H1 (cell line): ENCODE results near the gene TCF7L1. TPM values are rescaled to one million over a fixed set of nuclear protein-coding genes. Genes with fewer than 3 reads are reported as not detected.

Experiments used
- CTCF ChIA-PET: fragments of 300-600 bp; sonication (Branson Sonifier 250); formaldehyde crosslinking; loops from one replicate; lab custom pipeline; 2021; ENCODE audit not compliant: partially characterized antibody; lab: Charles Lee
- POLR2A ChIA-PET: fragments of 300-600 bp; sonication (Branson Sonifier 250); formaldehyde crosslinking; loops from one replicate; lab custom pipeline; 2021; ENCODE audit warnings: inconsistent platforms; ENCODE audit not compliant: partially characterized antibody; lab: Charles Lee
- DNase-seq, 2 experiments: peaks; one replicate each; pipeline versions ENCODE4 v3.0.0 to v3.0.0-alpha.2; 2010 to 2022; ENCODE audit warnings: low spot score in 2 of 2, low read depth in 1 of 2, mixed read lengths in 1 of 2
- FAIRE-seq: peaks from 2 replicates; lab custom pipeline; 2011; peaks lifted over from hg19 to GRCh38; lab: Jason Lieb, UNC
- H2AFZ ChIP-seq: 2 replicates; pipeline ENCODE4 v1.8.1; 2012; ENCODE audit warnings: low read length, inconsistent platforms
- H2AK5ac ChIP-seq: 2 replicates; pipeline ENCODE4 v1.6.1; 2013; ENCODE audit warnings: low read depth, low read length
- H2BK120ac ChIP-seq: replicated peaks from 2 replicates; pipeline ENCODE3; 2013; ENCODE audit warnings: low read depth, low read length, inconsistent platforms
- H2BK12ac ChIP-seq: 2 replicates; pipeline ENCODE4 v1.6.1; 2013; ENCODE audit warnings: low read depth, low read length
- H2BK15ac ChIP-seq: 2 replicates; pipeline ENCODE4 v1.6.1; 2013; ENCODE audit warnings: low read length
- H2BK20ac ChIP-seq: 2 replicates; pipeline ENCODE4 v1.6.1; 2013; ENCODE audit warnings: low read length
- H2BK5ac ChIP-seq: 2 replicates; pipeline ENCODE4 v1.6.1; 2013; ENCODE audit warnings: low read depth, low read length
- H3K14ac ChIP-seq: 2 replicates; pipeline ENCODE4 v1.6.1; 2013; ENCODE audit warnings: inconsistent platforms; ENCODE audit not compliant: insufficient read length
- H3K18ac ChIP-seq: 2 replicates; pipeline ENCODE4 v1.6.1; 2013; ENCODE audit warnings: low read length; ENCODE audit errors: extremely low read depth
- H3K23ac ChIP-seq: 2 replicates; pipeline ENCODE4 v1.6.1; 2013; ENCODE audit warnings: inconsistent platforms; ENCODE audit not compliant: insufficient read length
- H3K23me2 ChIP-seq: 2 replicates; pipeline ENCODE4 v1.6.1; 2013; ENCODE audit warnings: low read depth, low read length
- H3K27ac ChIP-seq: 2 replicates; pipeline ENCODE4 v1.6.1; 2011; ENCODE audit warnings: low read depth, low read length, inconsistent platforms
- H3K27me3 ChIP-seq, 4 experiments: replicated peaks in 1 of 4; 1 replicate in 1 of 4; 2 replicates in 3 of 4; pipeline versions ENCODE4 v1.6.1 to v1.8.1; 2011 to 2013; ENCODE audit warnings: low read length in 3 of 4, mild to moderate bottlenecking in 3 of 4, inconsistent platforms in 2 of 4, mixed read lengths in 2 of 4, moderate library complexity in 1 of 4; ENCODE audit not compliant: control insufficient read depth in 3 of 4, insufficient read depth in 3 of 4; ENCODE audit errors: extremely low read depth in 1 of 4
- H3K36me3 ChIP-seq, 4 experiments: 2 replicates each; pipeline versions ENCODE4 v1.6.1 to v1.8.1; 2011 to 2013; ENCODE audit warnings: mild to moderate bottlenecking in 4 of 4, low read length in 3 of 4, moderate library complexity in 2 of 4, control low read depth in 1 of 4, inconsistent platforms in 1 of 4; ENCODE audit not compliant: insufficient read depth in 4 of 4, control insufficient read depth in 2 of 4
- H3K4ac ChIP-seq: replicated peaks from 2 replicates; pipeline ENCODE3; 2013; ENCODE audit warnings: low read length, low read depth, mixed read lengths, inconsistent platforms; ENCODE audit not compliant: insufficient read length
- H3K4me1 ChIP-seq, 4 experiments: replicated peaks in 1 of 4; 1 replicate in 1 of 4; 2 replicates in 3 of 4; pipeline versions ENCODE4 v1.6.1 to v1.8.1; 2011 to 2013; ENCODE audit warnings: low read length in 3 of 4, inconsistent platforms in 2 of 4, mixed read lengths in 1 of 4; ENCODE audit not compliant: insufficient read depth in 4 of 4, control insufficient read depth in 3 of 4
- H3K4me2 ChIP-seq, 2 experiments: 2 replicates each; pipeline versions ENCODE4 v1.6.1 to v1.8.1; 2011 to 2013; ENCODE audit warnings: low read depth in 2 of 2, low read length in 2 of 2, control low read depth in 1 of 2, inconsistent platforms in 1 of 2, mild to moderate bottlenecking in 1 of 2; ENCODE audit not compliant: insufficient read depth in 1 of 2
- H3K4me3 ChIP-seq, 4 experiments: fragments of 200-600, 300-600 bp in 1 of 4; sonication (generic), shearing (Covaris generic), sonication (Bioruptor Twin) in 1 of 4; 2 replicates each; pipeline versions ENCODE4 v1.5.1 to v1.8.1; 2011 to 2016; ENCODE audit warnings: low read length in 4 of 4, low read depth in 3 of 4, control low read depth in 2 of 4, inconsistent platforms in 2 of 4, mild to moderate bottlenecking in 2 of 4, mixed read lengths in 1 of 4, moderate library complexity in 1 of 4; ENCODE audit not compliant: insufficient read depth in 2 of 4; ENCODE audit errors: extremely low read depth in 1 of 4
- H3K56ac ChIP-seq: replicated peaks from 2 replicates; pipeline ENCODE3; 2013; ENCODE audit warnings: low read depth, mild to moderate bottlenecking, mixed read lengths, low read length, inconsistent platforms; ENCODE audit not compliant: insufficient read length
- H3K79me1 ChIP-seq: 2 replicates; pipeline ENCODE4 v1.6.1; 2013; ENCODE audit warnings: low read depth, low read length, control low read depth
- H3K79me2 ChIP-seq, 2 experiments: 2 replicates each; pipeline versions ENCODE4 v1.6.1 to v1.8.1; 2012 to 2013; ENCODE audit warnings: low read length in 2 of 2, mild to moderate bottlenecking in 2 of 2, inconsistent platforms in 1 of 2; ENCODE audit not compliant: insufficient read depth in 2 of 2, control insufficient read depth in 1 of 2
- H3K9ac ChIP-seq, 4 experiments: replicated peaks in 1 of 4; 1 replicate in 1 of 4; 2 replicates in 3 of 4; pipeline versions ENCODE4 v1.6.1 to v1.8.1; 2011 to 2013; ENCODE audit warnings: low read depth in 3 of 4, low read length in 3 of 4, control low read depth in 2 of 4, mild to moderate bottlenecking in 2 of 4, moderate library complexity in 2 of 4, inconsistent platforms in 1 of 4; ENCODE audit errors: extremely low read depth in 1 of 4
- H3K9me3 ChIP-seq, 2 experiments: 2 replicates each; pipeline versions ENCODE4 v1.6.1 to v1.8.1; 2012 to 2013; ENCODE audit warnings: mild to moderate bottlenecking in 2 of 2, moderate library complexity in 2 of 2, control low read depth in 1 of 2, inconsistent platforms in 1 of 2, low read depth in 1 of 2, low read length in 1 of 2, mixed read lengths in 1 of 2; ENCODE audit not compliant: insufficient read depth in 2 of 2
- H4K20me1 ChIP-seq, 2 experiments: replicated peaks in 1 of 2; 2 replicates each; pipeline versions ENCODE3 to v1.8.1; 2011 to 2013; ENCODE audit warnings: inconsistent platforms in 2 of 2, low read length in 2 of 2, mild to moderate bottlenecking in 1 of 2; ENCODE audit not compliant: insufficient read depth in 2 of 2, control insufficient read depth in 1 of 2
- H4K5ac ChIP-seq: 2 replicates; pipeline ENCODE4 v1.6.1; 2013; ENCODE audit warnings: low read length, low read depth, mixed read lengths, inconsistent platforms; ENCODE audit not compliant: insufficient read length
- H4K8ac ChIP-seq: 2 replicates; pipeline ENCODE4 v1.8.0; 2013; ENCODE audit warnings: mild to moderate bottlenecking, moderate library complexity, low read length, inconsistent platforms; ENCODE audit not compliant: insufficient read depth; ENCODE audit errors: extremely low read depth
- H4K91ac ChIP-seq: replicated peaks from 2 replicates; pipeline ENCODE3; 2013; ENCODE audit warnings: low read length, mixed read lengths, inconsistent platforms; ENCODE audit not compliant: insufficient read length
- CEBPB ChIP-seq: IDR thresholded peaks from 2 replicates; pipeline ENCODE4 v1.6.1; 2012; ENCODE audit warnings: low read depth, low read length
- KDM5A ChIP-seq: fragments of 200-600 bp; IDR thresholded peaks from 2 replicates; pipeline ENCODE4 v1.7.1; 2012; ENCODE audit warnings: mild to moderate bottlenecking, low read length, inconsistent platforms, mixed read lengths
- WGBS, 2 experiments: shearing (Covaris generic) in 1 of 2; methylation state at CpG; one replicate each; pipeline versions ENCODE4 v1.1.6 to v1.1.7; 2013 to 2015; ENCODE audit warnings: low lambda C conversion rate in 2 of 2, mixed read lengths in 2 of 2, inconsistent platforms in 1 of 2, low coverage in 1 of 2, missing lambda C conversion rate in 1 of 2; ENCODE audit not compliant: insufficient replicate concordance in 2 of 2, insufficient coverage in 1 of 2, insufficient read length in 1 of 2; ENCODE audit errors: extremely low coverage in 1 of 2, missing lambda C conversion rate in 1 of 2; 5-methylcytosine and 5-hydroxymethylcytosine counted together
- polyA plus RNA-seq, 7 experiments: library from polyadenylated mRNA; depleted of rRNA in 3 of 7; stranded (reverse) in 5 of 7; unstranded in 2 of 7; fragments of >200 nt in 5 of 7; fragments of 200-250 nt in 2 of 7; gene quantifications; 1 replicate in 5 of 7; 2 replicates in 1 of 7; 4 replicates in 1 of 7; pipeline versions ENCODE4 v1.2.1 to v1.2.3, GENCODE V29; 2011 to 2013; ENCODE audit warnings: missing spikeins in 2 of 7, mixed read lengths in 2 of 7
- total RNA-seq: library from RNA; stranded (reverse); fragmentation: NEBNext Ultra II Directional; extraction: Animal tissue kit (Norgen Biotek cat#: 25700); gene quantifications from 2 replicates; pipeline ENCODE4 v1.2.1, GENCODE V29; 2021

The TCF7L1 gene
- total and polyA plus RNA-seq, 2 of the 8 experiments (the other 6 are each of a cell fraction or from before 2014, with no cell fraction given) = 27.5 to 108 TPM

DNA sequence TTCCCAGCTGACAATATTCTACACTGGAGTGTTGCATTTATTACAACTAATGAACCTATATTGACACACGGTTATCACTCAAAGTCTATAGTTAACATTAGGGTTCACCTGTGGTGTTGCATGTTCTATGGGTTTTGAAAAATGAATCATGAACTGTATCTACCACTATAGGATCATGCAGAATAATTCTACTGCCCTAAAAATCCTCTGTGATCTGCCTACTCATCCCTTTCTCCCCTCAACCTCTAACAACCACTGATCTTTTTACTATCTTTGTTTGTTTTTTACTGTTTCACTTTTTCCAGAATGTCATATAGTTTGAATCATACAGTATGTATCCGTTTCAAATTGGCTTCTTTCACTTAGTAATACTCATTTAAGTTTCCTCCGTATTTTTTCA is 47.6 kb upstream of the TCF7L1 start:
- Histone ChIP-seq H3K4me1 (peaks cover 3 to 15% (median 9%) of the 10 kb centered on the region in 4 experiments), H2BK20ac (no peak overlapping the region), H3K9ac (no peak overlapping the region), H2BK5ac (no peak overlapping the region), H3K14ac (no peak overlapping the region), H3K27ac (no peak overlapping the region), H4K5ac (no peak overlapping the region), H4K20me1 (no peaks in the 10 kb centered on the region), H3K79me1 (no peaks in the 10 kb centered on the region), H2AK5ac (no peak overlapping the region), H3K18ac (no peak overlapping the region), H3K79me2 (no peaks in the 10 kb centered on the region), H3K23ac (no peak overlapping the region), H4K91ac (no peak overlapping the region), H2AFZ (no peak overlapping the region), H2BK12ac (no peak overlapping the region), H3K4me2 (no peak overlapping the region), H3K56ac (no peak overlapping the region), H3K9me3 (peaks cover 6 to 8% of the 10 kb centered on the region in 2 experiments; a peak in 3 of 4 replicates), H3K4me3 (no peak overlapping the region), H3K4ac (no peak overlapping the region), H3K27me3 (no peaks in the 10 kb centered on the region), H2BK120ac (no peak overlapping the region), H3K23me2 (no peaks in the 10 kb centered on the region), H2BK15ac (no peak overlapping the region), H3K36me3 (no peaks in the 10 kb centered on the region), H4K8ac (no peak overlapping the region)
- DNase-seq (no peak), FAIRE-seq (no peak)
- 91% methylated on average over 3 of the region's 3 CpGs; no CpG with 5 or more reads in 1 of the 2 experiments for WGBS, 2 experiments
- POLR2A ChIA-PET = interaction anchor here (0.6 kb wide), 1 partner anchor 215 kb away, joined by 3 read pairs; no protein-coding TSS in a partner anchor
- CTCF ChIA-PET = interaction anchor here (0.6 to 2.0 kb wide), 3 partner anchors 16 to 179 kb away, joined by 3 to 4 read pairs (median 3); no protein-coding TSS in a partner anchor
- TF ChIP-seq KDM5A = no peak
- no peak for TF ChIP-seq CEBPB
